NCI-H146 treated with DMSO at 0.1 percent for 48 hours (cell line): ENCODE results near the gene SLC44A2.

Experiments used
- DNase-seq: peaks from one replicate; lab custom pipeline; 2025; ENCODE audit not compliant: unreplicated experiment; lab: John Stamatoyannopoulos, UW

The SLC44A2 gene

GRCh38 chr19:10615429-10616023 is 9.8 kb upstream of the SLC44A2 start:
- no peak for DNase-seq

DNA sequence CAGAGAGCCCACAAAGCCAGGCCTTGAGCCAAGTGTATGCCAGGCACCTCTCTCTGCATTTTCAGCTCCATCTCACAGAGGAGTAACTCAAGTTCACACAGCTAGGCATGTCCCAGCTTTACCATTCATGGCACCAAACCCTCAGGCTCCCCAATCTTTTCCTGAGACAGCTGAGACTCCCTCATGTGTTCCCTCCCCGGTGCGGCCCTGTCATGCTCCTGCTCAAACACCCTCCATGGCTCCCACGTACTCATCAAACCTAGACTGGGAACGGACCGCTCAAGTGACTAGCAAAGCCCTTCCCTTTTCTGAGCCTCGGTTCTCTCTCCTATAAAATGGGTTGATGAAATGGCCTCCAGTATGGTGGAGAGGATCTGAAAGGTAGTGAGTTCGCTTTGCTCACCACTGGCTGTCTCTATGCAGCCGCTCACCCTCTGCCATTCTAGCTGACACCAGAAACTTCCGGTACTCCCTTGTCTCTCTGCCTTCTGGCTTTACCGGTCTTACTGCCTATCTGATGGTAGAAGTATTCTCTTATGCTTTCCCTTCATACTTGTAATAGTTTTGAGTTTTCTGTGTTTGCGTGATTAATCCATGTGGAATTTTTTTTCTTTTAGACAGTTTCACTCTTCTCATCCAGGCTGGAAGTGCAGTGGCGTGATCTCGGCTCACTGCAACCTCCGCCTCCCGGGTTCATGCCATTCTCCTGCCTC is 7.8 kb upstream of the SLC44A2 start:
- no peak for DNase-seq

GRCh38 chr19:10618846-10619245 is 6.5 kb upstream of the SLC44A2 start:
- no peak for DNase-seq

- no peak for DNase-seq
These were observed 4.6 kb upstream of the SLC44A2 start for GRCh38 chr19:10620786-10621185.

GRCh38 chr19:10621966-10622365 is 3.4 kb upstream of the SLC44A2 start:
- no peak for DNase-seq

DNA sequence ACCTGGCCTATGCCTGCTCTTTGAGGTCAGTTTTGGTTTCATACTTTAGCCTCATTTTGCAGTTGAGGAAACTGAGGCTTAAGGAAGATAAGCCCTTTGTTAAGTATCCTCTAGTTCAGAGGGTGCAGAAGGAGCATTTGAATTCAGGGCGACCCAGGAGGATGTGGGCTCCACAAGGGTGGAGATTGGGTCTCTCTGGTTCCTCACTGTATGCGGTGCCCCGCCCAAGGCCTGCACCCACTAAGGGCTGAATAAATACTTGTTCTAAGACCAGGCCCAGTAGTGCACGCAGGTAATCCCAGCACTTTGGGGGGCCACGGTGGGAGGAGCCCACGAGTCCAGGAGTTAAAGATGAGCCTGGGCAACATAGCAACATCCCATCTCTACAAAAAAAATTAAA is 768 bp upstream of the SLC44A2 start:
- DNase-seq = no peak

DNA sequence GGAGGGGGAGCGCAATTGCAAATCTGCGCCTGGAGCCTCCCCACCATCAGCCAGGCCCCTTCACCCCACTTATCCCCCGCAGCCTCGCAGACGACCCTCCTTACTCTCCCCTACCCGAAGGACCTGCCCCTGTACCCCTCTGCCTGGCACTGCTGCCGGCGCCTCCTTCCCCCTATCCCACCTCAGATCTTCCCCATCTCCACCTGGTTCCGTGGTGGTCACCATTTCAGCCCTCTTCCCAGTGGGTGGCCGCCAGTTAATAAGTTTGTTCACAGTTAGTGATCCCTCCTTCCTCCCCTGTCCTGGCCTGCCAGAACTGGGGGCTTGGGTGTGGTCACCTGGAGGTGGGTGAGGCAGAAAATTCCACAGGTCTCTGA is 397 bp downstream of the SLC44A2 start:
- no peak for DNase-seq

DNA sequence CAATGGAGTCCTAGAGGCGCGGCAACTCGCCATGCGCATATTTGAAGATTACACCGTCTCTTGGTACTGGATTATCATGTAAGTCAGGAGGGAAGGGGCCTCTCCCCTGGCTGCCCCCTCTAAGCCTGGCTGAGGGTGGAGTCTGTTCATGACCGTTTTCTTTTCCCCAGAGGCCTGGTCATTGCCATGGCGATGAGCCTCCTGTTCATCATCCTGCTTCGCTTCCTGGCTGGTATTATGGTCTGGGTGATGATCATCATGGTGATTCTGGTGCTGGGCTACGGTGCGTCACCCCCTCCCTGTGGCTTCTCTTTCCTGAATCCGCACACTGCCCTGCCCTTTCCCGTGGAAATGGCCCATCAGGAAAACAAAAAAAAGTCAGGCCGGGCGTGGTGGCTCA is 6.5 kb downstream of the SLC44A2 start:
- no peak for DNase-seq

DNA sequence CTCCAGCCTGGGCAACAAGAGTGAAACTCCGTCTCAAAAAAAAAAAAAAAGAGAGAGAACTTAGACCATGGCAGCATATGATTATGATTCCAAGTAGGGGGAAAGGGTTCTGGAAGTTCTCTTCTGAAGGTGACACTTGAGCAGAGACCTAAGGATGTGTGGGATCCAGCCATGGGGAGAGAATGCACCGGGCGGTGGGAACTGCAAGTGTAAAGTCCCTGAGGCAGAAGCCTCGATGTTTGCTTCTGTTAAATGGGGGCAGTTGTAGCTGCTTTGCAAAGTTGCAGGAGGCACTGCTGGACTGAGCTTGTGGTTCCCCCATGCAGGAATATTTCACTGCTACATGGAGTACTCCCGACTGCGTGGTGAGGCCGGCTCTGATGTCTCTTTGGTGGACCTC is 9.1 kb downstream of the SLC44A2 start:
- DNase-seq = no peak

DNA sequence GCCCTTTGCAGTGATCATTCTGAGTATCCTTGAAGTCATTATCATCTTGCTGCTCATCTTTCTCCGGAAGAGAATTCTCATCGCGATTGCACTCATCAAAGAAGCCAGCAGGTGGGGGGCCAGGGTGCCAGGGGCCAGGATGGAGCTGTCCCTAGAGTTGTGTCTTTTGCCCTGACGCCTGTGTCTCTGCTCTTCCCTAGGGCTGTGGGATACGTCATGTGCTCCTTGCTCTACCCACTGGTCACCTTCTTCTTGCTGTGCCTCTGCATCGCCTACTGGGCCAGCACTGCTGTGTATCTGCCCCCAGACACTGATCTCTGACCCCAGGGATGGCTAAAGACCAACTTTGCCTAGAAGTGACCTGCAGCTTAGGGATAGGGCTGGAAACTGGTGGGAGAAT is 9.6 kb downstream of the SLC44A2 start:
- DNase-seq = no peak

GRCh38 chr19:10636304-10636972 is 11.1 kb downstream of the SLC44A2 start:
- DNase-seq = no peak

DNA sequence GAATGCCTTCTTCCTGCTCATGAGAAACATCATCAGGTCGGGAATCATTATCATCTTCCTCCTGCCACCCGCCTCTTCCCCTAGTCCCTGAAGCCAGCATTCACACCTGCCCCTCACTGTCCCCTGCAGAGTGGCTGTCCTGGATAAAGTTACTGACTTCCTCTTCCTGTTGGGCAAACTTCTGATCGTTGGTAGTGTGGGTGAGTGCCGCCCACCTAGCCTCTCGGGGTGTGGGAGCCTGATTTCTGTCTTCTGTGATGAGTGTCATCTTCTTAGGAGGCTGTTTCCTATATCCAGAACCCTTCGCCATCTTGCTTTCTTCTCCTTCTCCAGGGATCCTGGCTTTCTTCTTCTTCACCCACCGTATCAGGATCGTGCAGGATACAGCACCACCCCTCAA is 12.5 kb downstream of the SLC44A2 start:
- no peak for DNase-seq

GRCh38 chr19:10639836-10640235 is 14.5 kb downstream of the SLC44A2 start:
- DNase-seq = no peak

DNA sequence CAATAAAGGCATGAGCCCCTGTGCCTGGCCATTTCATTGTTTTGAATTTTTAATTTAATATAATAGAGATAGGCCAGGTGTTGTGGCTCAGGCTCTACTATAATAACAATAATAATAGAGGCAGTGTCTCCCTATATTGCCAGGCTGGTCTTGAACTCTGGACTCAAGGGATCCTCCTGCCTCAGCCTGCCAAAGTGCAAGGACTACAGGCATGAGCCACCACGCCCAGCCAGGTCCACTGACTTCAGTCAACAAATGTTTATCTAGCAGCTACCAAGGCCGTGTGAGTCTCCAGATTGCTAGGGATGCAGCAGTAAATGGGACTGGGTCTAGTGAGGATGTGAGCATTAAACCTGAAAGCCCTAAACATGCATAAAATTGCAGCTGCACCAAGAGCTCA is 15.0 kb downstream of the SLC44A2 start:
- DNase-seq = no peak

GRCh38 chr19:10641248-10641647 is 15.9 kb downstream of the SLC44A2 start:
- no peak for DNase-seq

DNA sequence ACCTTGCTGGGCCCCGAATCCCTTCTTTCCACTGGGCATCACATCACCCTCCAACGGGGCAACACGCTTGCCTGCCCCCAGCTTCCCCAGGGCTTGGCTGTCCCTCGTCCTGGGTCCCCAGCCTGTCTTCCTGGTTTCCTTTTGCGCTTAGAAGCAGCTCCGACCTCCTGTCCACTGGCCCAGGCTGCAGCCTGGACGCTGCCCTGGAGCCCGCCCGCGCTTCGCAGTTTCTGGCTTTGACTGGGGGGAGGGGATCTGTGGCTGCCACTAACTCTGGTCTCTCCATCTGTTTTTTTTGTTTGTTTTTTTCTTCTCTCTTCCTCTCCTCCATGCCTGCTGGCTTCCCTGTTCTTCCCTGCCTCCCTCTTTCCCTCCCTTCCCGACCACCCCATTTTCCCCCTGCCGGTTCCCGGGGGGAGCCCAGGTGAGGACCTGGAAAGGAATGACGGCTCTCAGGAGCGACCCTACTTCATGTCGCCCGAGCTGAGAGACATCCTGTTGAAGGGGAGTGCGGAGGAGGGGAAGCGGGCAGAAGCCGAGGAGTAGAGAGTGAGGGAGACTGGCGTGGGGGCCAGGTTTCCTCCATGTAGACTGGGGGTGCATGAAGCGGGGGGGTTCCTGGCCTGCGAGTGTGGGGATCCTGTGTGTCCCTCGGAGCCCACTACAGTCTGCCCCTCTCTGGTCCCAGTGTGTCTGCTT is 17.3 kb downstream of the SLC44A2 start:
- DNase-seq = no peak

DNA sequence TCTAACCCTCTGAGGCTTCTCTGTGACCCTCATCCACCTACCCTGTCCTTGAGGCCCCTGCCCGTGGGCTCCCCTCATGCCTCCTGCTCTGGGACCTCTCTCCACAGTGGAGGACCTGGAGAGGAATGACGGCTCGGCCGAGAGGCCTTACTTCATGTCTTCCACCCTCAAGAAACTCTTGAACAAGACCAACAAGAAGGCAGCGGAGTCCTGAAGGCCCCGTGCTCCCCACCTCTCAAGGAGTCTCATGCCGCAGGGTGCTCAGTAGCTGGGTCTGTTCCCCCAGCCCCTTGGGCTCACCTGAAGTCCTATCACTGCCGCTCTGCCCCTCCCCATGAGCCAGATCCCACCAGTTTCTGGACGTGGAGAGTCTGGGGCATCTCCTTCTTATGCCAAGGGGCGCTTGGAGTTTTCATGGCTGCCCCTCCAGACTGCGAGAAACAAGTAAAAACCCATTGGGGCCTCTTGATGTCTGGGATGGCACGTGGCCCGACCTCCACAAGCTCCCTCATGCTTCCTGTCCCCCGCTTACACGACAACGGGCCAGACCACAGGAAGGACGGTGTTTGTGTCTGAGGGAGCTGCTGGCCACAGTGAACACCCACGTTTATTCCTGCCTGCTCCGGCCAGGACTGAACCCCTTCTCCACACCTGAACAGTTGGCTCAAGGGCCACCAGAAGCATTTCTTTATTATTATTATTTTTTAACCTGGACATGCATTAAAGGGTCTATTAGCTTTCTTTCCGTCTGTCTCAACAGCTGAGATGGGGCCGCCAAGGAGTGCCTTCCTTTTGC is 18.0 kb downstream of the SLC44A2 start:
- DNase-seq = no peak

GRCh38 chr19:10643968-10644259 is 18.6 kb downstream of the SLC44A2 start:
- DNase-seq = no peak

GRCh38 chr19:10644260-10645007 is 19.1 kb downstream of the SLC44A2 start:
- peak; percentile 69 for DNase-seq

- DNase-seq = no peak
These were observed 21.3 kb downstream of the SLC44A2 start for GRCh38 chr19:10646456-10647159.
